HG03064 (cell line): ENCODE data around the gene PIGP.
"Not testable (repeated sequence)": the region's sequence is repeated elsewhere in the genome, so short reads cannot be mapped to it uniquely, and the experiment has no call there.

Experiments
- ATAC-seq: cut with Tn5 transposase; IDR thresholded peaks from one replicate; pipeline ENCODE4 v1.9.1; 2021; ENCODE audit warnings: low read depth; ENCODE audit not compliant: unreplicated experiment

Gene PIGP

DNA sequence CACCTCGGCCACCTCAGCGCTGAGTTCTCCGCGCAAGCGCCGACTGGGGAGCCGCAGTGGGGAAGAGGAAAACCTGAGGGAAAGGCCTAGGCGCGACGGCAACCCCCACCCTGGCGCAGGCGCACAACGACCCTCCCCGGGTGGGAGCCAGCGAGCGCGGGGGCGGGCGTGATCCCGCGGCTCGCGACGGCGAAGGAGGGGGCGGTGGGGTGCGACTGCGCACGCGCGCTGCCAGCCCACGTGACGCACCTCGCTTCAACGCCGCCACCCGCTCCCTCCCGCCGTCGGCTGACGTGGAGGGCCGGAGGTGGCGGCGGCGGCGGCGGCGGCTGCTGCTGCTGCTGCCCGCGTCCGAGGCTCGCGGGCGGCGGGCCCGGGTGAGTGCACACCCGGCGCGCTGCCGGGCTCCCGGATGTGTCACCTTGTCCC lies at the start of gene PIGP, which contains the start of gene TTC3:
PIGP (minus strand) TSS at position 84 of the 429 bp plus-strand sequence. CDS start 556 bp downstream, outside the sequence.
TTC3 (plus strand) TSS at position 267 of the 429 bp plus-strand sequence. CDS start 14,004 bp downstream, outside the sequence.
- ATAC-seq: peak; percentile 68

DNA sequence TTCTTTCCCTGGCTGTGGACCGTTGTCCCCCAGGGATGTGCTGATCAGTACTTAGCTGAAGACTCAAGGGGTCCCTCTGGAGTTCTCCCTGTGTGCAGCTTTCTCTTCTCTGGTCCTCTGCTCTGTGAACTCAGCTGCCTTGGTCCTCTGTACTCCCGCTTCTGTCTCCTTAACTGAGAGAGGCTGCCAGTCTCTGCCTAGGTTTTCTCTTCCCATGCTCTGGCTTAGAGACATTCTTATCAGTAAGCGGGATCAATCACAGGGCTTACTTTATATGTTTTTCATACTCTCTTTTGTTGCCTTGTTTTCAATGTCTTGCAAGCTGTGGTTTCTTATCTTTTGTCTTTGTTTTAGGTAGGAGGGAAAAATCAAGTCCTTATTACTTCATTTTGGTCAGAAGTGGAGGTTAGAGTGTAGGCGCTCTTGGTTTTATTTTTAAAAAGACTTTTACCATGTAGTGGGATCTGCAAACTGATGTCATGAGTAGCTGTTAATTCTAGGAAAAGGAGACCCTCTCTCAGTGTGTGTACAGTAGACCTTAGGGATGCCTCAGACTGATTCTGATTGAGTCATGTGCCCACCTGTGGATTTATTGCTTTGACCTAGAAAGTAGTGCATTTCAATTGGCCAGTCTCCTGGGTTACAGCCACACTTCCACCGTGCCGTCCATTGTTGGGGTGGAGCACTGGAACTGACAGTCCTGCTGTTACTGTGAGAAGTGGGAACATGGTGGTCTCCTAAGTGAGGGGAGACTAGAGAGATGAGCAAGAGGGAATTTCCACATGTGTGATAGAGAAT lies 46.7 kb upstream of the PIGP start:
- ATAC-seq: no peak

DNA sequence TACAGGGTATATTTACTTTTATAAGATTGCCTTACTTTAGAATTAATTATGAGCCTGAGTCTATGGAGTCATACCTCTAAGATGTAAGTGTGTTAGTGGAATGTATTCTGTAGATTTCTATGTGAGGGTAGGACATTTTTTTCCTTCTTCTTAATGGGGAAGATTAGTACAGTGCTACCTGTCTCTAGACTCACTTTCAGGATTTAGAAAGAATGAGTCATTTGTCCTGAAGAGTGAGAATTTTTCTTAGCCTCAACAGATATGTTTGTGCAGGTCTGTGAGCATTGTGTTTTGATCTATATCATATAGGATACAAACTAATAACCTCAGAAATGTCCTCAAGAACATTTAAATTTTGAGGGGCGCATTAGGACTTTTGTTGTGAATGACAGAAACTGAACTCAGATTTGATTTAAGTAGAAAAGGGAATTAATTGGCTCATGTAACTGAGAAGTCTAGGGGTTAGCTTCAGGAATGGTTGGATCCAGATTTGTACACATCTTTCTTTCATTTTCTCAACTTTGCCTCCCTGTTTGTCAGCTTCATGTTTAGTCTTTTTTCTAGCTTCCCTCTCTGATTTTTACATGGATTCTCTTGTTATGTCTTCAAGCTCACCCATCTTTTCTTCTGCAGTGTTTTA lies 45.4 kb upstream of the PIGP start:
- no peak for ATAC-seq

DNA sequence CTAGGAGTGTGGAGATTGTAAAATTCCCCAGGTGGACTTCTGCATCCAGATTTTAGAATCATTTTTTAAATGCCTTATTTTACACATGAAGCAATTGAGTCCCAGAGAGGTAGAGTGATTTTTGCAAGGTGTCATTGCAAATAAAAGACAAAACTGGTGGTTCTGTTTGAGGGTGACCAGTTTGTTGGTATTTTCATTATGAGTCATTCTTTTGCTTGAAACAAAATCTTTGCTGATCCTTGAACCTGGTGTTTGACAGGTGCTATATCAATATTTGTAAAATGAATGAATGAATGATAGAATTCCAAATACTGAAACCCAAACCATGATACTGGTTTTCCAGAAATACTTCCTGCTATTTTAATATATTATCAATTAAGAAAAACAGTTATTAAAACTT lies 44.3 kb upstream of the PIGP start:
- ATAC-seq: no peak

DNA sequence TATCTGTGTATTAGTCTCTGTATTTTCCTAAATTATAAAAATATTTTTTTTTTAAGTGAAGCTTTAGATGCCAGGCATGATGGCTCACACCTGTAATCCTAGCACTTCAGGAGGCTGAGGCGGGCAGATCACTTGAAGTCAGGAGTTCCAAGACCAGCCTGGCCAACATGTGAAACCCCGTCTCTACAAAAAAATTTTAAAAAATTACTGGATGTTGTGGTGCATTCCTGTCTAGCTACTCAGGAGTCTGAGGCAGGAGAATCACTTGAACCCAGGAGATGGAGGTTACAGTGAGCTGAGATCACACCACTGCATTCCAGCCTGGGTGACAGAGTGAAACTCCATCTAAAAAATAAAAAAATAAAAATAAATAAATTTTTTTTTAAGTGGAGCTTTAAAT lies 43.6 kb upstream of the PIGP start:
- ATAC-seq: not testable (repeated sequence)

DNA sequence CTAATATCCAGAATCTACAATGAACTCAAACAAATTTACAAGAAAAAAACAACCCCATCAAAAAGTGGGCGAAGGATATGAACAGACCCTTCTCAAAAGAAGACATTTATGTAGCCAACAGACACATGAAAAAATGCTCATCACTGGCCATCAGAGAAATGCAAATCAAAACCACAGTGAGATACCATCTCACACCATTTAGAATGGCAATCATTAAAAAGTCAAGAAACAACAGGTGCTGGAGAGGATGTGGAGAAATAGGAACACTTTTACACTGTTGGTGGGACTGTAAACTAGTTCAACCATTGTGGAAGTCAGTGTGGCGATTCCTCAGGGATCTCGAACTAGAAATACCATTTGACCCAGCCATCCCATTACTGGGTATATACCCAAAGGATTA lies 41.4 kb upstream of the PIGP start:
- not testable (repeated sequence) for ATAC-seq

DNA sequence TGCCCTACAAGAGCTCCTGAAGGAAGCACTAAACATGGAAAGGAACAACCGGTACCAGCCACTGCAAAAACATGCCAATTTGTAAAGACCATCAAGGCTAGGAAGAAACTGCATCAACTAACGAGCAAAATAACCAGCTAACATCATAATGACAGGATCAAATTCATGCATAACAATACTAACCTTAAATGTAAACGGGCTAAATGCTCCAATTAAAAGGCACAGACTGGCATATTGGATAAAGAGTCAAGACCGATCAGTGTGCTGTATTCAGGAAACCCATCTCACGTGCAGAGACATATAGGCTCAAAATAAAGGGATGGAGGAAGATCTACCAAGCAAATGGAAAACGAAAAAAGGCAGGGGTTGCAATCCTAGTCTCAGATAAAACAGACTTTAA lies 38.2 kb upstream of the PIGP start:
- not testable (repeated sequence) for ATAC-seq

DNA sequence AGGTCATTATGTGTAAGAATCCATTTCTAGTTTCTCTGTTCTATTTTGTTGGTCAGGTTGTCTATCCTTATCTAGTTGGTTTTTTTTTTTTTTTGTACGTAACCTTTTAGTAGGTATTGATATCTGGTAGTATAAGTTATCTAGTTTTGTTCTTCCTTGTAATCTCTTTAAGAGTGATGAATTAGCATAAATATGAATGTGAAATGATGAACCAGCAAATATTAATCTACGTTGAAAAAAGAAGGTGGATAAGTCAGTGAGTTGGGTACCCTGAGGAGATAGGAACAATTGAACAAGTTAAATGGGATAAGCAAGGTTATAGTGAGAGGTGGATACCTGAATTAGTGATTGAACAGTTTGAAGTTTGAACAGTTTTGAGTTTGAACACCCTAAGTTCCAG lies 34.1 kb upstream of the PIGP start:
- ATAC-seq: no peak

DNA sequence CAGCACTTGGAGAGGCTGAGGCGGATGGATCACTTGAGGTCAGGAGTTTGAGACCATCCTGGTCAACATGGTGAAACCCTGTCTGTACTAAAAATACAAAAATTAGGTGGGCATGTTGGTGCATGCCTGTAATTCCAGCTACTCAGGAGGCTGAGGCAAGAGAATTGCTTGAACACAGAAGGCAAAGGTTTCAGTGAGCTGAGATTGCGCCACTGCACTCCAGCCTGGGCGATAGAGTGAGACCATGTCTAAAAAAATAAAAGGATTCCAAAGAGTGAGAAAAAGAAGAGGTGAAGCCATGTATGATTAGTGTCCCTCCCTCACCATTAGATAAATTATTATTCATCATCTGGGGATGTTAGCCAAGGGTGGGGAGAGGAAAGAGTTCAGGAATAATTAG lies 29.9 kb upstream of the PIGP start:
- not testable (repeated sequence) for ATAC-seq

DNA sequence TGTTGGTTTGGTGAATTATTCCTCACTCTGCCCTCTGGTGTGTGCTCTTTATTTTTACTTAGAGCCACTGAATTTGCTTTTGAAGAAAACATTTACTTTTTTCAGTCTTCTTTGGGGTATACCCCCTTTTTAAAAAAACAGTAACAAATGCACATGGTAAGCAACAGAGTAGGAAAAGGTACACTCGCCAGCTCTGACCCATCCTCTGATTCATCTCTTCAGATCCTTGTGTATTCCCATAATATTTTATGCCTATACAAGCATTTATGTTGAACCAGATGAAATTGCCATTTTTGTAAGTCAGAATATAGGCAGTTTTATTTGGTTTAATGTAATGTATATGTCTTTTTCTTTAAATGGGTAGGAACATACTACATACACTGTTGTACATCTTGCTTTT lies 28.5 kb upstream of the PIGP start:
- no peak for ATAC-seq

DNA sequence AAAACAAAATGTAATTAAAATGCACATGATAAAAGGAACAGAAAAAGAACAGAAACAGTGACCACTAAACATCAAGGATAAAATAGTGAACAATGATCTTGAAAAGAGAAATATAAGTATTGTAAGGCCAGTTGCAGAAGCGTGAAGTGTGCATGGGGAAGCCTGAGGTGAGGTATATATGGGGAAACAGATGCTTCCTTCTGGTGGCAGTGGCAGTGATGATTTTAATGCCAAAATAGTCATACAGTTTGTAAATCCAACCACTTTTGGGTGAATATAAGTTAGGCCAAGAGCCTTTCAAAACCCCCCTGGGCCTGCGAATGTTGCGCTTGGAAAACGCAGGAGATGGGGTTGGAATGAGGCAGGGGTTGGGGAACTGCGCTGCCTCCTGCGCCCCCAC lies 27.4 kb upstream of the PIGP start:
- ATAC-seq: no peak

DNA sequence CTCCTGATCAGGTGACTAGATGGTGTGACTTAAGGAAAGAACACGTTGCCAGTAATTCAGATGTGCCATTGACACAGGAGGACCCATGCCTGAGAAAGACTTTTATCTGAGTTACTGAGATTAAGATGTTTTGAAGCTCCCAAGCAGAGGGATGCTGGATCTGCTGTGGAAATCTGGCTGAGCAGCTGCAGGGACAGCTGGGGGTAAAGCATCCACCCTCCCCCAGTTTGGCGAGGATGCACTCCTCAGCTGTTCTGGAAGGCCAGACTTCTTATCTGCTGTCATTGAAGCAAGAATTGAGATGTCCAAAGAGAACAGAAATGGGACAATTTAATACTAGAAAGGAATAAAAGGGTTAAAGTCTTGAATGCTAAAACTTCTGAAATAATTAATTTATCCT lies 25.9 kb upstream of the PIGP start:
- no peak for ATAC-seq

DNA sequence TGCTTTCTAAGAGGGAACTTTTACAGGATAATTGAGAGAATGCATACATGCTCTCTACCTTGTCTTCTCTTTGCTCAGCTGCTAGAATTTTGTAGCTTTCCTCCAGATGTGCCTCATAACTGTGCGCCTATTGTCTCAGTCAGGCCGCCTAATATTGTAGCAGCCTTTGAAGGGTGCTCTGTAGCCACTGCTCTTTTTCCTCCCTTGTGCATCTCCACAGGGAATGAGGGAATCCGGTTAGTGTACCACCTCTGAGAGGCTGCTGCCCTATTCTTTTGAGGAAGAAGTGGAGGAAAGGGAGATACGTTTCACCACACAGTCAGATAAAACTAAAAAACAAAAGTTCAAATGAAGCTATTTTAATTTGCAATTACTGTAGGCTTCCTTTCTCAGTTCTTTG lies 22.9 kb upstream of the PIGP start:
- no peak for ATAC-seq

DNA sequence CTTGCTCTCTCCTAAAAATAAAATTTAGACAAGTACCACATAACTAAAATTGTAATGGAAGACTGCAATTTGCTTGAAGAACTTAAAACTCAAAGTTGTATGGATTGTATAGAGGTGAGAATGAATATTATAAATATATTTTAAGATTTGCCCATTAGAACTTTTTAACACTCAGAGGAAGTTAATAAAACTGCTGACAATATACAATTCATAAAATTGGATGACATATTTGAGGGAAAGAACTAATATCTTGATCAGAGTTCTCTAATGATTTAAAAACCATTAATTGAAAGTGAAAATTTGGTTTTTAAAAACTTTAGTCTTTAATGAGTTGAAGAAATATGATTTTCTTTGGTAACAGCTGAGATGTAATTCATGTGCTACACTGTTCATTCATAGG lies 21.1 kb upstream of the PIGP start:
- no peak for ATAC-seq

DNA sequence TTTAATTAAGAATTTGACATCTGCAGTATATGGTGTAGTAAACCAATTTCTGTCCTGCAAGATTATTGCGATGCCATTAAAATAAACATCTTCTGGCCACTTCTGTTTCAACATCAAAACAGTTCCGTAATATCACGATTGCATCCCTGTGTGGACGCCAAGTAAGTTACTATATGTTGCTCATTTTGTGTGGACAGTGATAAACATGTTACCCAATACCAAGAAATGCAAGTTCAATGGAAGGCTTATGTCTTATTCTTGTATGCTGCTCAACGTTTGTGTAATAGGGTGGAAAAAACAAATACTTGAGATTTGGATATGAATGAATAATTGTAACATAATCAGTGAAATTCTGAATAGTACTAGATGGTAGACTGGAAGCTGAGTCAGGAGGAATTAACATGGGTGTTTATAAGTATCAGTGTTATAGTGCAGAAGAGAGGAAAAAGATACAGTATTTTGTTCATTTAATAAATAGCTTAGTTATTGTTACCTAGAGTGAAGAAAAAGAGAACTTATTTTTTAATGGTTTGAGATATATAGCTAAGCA lies 15.4 kb upstream of the PIGP start:
- ATAC-seq: no peak

DNA sequence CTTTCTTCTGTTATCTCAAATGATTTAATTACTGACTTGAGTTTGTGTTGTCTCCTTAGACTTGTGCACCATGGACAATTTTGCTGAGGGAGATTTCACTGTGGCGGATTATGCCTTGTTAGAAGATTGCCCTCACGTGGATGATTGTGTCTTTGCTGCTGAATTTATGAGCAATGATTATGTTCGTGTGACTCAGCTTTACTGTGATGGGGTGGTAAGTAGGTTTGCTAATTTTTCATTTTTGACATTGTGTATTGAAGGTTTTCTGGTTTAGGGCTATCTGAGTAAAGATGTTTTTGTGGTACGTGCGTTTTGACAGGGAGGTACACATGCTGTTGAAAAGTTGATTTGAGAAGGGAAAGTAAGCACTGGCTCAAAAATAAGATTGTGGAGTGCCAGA lies 14.3 kb upstream of the PIGP start:
- no peak for ATAC-seq

DNA sequence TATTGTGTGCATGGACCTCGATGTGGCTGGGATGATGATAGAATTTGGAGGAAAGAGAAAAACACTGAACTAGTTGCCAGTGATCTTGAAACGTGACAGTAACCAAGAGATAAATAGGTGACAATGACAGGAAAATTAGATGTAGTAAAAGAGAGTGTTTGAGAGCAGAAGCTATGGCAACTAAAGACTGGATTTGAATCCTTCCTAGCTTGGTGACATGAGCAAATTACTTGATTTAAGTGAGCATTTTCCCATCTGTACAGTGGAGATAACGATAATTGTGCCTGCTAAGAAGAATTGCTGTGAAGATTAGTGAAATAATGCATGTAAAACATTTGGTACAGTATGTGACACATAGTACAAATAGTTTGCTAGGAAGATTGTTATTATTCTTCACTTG lies 12.9 kb upstream of the PIGP start:
- ATAC-seq: no peak

DNA sequence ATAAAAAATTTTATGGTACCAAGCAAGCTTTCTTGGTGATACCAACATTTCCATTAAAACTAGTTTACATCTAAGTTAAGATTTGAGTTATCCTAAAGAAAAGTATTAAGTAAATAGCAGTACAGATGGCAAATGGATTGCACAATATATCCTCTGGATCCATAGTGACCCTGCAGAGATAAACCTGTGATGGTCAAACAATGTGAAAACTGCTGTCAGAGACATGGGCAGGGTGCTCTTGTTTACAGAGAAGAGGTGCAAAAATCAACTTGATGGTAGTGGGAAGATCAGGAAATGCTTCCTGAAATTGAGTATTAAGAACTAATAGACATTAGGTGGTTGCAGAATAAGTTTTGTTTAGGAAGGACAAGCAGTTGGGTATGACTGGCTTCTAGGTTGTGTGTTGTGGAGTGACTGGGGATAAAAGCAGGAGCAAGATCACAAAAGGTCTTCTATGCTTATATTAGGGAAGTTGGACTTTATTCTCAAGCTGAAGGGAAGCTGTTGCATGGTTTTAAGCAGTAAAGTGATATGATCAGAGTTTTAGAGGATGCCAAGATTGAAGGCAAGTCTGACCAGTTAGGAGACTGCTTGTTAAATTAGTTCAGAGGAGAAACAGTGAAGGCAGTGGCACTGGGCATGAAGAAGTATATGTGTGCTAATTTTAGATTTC lies 10.1 kb upstream of the PIGP start:
- ATAC-seq: no peak

DNA sequence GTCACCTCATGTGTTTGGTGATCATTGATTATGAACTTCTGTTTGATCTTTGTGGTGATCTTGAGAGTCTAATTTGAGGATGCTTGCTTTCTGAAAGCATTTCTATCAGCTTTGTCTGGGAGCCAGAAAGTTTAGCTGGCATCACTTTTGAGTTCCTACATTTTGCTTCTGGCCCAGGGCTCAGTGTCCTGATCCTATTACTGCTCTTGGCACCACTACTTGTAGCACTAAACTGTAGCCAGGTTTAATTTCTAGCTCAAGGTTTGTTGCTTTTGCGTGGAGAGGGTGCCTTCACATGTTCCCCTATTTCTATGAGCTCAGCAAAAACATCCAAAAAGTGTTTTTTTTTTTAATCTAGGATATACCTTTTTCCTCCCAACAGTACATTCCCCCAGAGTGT lies 9.5 kb upstream of the PIGP start:
- ATAC-seq: no peak

DNA sequence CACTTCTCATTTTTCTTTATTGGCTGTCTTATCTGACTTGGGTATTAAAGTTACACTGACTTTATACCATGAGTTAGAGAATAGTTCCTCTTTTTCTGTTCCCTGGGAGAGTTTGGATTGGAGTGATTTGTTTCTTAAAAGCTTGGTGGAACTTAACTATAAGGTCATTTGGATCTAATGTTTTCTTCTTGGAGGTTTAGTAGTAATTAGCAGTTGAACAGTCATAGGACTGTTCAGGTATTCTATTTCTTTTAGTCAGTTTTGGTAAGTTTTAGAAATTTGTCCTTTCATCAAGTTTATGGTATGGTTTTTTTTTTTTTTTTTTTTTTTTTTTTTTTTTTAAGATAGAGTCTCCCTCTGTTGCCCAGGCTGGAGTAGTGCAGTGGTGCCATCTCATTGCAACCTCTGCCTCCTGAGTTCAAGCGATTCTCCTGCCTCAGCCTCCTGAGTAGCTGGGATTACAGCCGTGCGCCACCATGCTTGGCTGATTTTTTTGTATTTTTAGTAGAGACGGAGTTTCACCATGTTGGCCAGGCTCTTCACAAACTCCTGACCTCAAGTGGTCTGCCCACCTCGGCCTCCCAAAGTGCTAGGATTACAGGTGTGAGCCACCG lies 6.4 kb upstream of the PIGP start:
- ATAC-seq: no peak

DNA sequence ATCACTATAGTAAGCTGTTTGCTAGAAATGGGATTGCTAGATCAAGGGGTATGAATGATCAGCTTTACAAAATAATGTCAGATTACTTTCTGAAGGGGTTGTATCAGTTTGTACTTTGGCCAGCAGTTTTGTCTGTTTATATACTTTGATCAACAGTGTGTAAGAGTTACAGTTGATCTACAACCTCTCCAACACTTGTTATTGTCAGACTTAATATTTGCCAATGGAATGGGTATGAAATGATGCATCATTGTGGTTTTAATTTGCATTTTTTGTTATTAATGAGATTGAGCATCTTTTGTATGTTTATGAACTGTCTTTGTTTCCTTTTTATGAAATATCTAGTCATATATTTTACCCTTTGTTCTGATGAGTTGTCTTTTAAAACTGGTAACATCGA lies 4.5 kb upstream of the PIGP start:
- no peak for ATAC-seq
